ENCODE measurements around the gene ZNF821. TPM values are rescaled to one million over a fixed set of nuclear protein-coding genes. Genes with fewer than 3 reads are reported as not detected.

Gene ZNF821
- total RNA-seq, 1 experiment from 2014 or later, result 3.4 TPM

- Mint-ChIP-seq H3K9me3 (ENCODE audit: unreplicated experiment) (no peaks in the 10 kb centered on the region), H3K36me3 (ENCODE audit: insufficient read depth, unreplicated experiment) (peaks cover 25% of the 10 kb centered on the region), H3K27me3 (ENCODE audit: insufficient read depth, unreplicated experiment) (no peaks in the 10 kb centered on the region), H3K4me1 (ENCODE audit: insufficient read depth, unreplicated experiment) (no peaks in the 10 kb centered on the region), H3K4me3 (ENCODE audit: unreplicated experiment) (no peak overlapping the region), H3K27ac (ENCODE audit: low read depth, unreplicated experiment) (no peak overlapping the region)
- ChIA-PET POLR2A (interaction anchor here (2.8 kb wide), 1 partner anchor 10 kb away, joined by 11 read pairs; the partner anchor contains the start of gene ATXN1L), CTCF (interaction anchor here (1.1 to 1.5 kb wide), 3 partner anchors 8 to 26 kb away, joined by 3 to 4 read pairs (median 4); no protein-coding TSS in a partner anchor)
- intact Hi-C loops (cut with micrococcal nuclease), result no loop called here
- DNase-seq (ENCODE audit: unreplicated experiment), result no peak
- TF ChIP-seq CTCF (IDR thresholded peaks at IDR 0.05; ENCODE audit: unreplicated experiment), result no peak
- BruUV-seq (replicated peaks), result no TSS peak
These were observed 27.9 kb downstream of the ZNF821 start for GRCh38 chr16:71855937-71856662.

GRCh38 chr16:71854369-71854948, 29.5 kb downstream of the ZNF821 start:
- Mint-ChIP-seq H3K27ac (ENCODE audit: low read depth, unreplicated experiment) (no peak overlapping the region), H3K9me3 (ENCODE audit: unreplicated experiment) (no peaks in the 10 kb centered on the region), H3K36me3 (ENCODE audit: insufficient read depth, unreplicated experiment) (peaks cover 36% of the 10 kb centered on the region), H3K27me3 (ENCODE audit: insufficient read depth, unreplicated experiment) (no peaks in the 10 kb centered on the region), H3K4me1 (ENCODE audit: insufficient read depth, unreplicated experiment) (no peaks in the 10 kb centered on the region), H3K4me3 (ENCODE audit: unreplicated experiment) (no peak overlapping the region)
- no TSS peak for BruUV-seq (replicated peaks)
- POLR2A ChIA-PET, result interaction anchor here (2.8 kb wide), 1 partner anchor 9 kb away, joined by 11 read pairs; the partner anchor contains the start of gene ATXN1L
- DNase-seq (ENCODE audit: unreplicated experiment), result no peak
- intact Hi-C loops (cut with micrococcal nuclease), result no loop called here
- CTCF ChIA-PET, result interaction anchor here (1.1 kb wide), 1 partner anchor 10 kb away, joined by 4 read pairs; no protein-coding TSS in a partner anchor
- no peak for TF ChIP-seq CTCF (IDR thresholded peaks at IDR 0.05; ENCODE audit: unreplicated experiment)

DNA sequence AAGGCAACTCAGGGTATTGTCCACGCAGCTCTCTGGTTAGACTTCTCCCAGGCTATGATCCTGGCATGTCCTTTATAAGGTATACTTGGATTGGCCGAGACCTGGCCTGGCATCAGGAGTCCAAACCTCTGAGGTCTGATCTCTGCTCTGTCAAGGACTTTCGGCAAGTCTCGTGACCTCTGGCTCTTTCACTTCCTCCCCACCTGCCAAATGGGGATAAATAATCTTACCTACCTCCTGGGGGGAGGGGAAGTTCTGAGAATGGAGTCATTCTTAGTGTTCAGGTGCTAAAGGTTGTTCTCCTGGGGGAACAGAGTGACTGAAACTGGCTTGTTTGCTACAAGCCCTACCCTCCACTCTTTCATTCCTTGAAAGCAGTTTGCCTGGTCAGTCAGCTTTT, 30.6 kb downstream of the ZNF821 start:
- Mint-ChIP-seq H3K4me1 (ENCODE audit: insufficient read depth, unreplicated experiment) (peaks cover 4% of the 10 kb centered on the region), H3K36me3 (ENCODE audit: insufficient read depth, unreplicated experiment) (peaks cover 46% of the 10 kb centered on the region), H3K27me3 (ENCODE audit: insufficient read depth, unreplicated experiment) (no peaks in the 10 kb centered on the region), H3K4me3 (ENCODE audit: unreplicated experiment) (no peak overlapping the region), H3K27ac (ENCODE audit: low read depth, unreplicated experiment) (no peak overlapping the region), H3K9me3 (ENCODE audit: unreplicated experiment) (no peaks in the 10 kb centered on the region)
- POLR2A ChIA-PET, result no interaction called here
- intact Hi-C loops (cut with micrococcal nuclease), result no loop called here
- no peak for DNase-seq (ENCODE audit: unreplicated experiment)
- CTCF ChIA-PET, result interaction anchor here (0.5 to 1.8 kb wide), 3 partner anchors 18 to 214 kb away, joined by 3 to 9 read pairs (median 3); no protein-coding TSS in a partner anchor
- TF ChIP-seq CTCF (IDR thresholded peaks at IDR 0.05; ENCODE audit: unreplicated experiment), result no peak
- BruUV-seq (replicated peaks), result no TSS peak

DNA sequence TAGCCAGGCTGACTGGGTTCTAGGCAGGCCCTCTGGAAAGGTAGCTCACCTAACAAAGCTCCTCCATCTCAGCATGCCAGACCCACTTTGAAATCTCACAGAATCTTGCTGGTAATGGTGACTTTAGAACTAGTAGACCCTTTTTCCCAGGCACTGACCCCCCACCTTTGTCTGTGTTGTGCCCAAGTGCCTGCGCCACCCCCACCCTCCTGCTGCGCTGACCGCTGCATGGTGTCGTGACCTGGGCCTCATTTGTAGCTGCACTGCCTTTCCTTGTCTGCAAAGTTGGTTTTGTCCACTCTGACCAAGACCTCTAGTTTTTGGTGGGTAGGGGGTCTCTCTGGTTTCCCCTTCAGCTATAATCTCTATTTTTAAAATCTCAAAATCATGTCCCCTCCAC, 31.4 kb downstream of the ZNF821 start:
- CTCF ChIA-PET, result interaction anchor here (0.6 to 1.8 kb wide), 2 partner anchors 19 to 31 kb away, joined by 3 to 9 read pairs; no protein-coding TSS in a partner anchor

More for the DNA sequence above, 31.4 kb downstream of the ZNF821 start:
- Mint-ChIP-seq H3K36me3 (ENCODE audit: insufficient read depth, unreplicated experiment) (peaks cover 51% of the 10 kb centered on the region), H3K27me3 (ENCODE audit: insufficient read depth, unreplicated experiment) (no peaks in the 10 kb centered on the region), H3K27ac (ENCODE audit: low read depth, unreplicated experiment) (no peak overlapping the region), H3K4me1 (ENCODE audit: insufficient read depth, unreplicated experiment) (peaks cover 10% of the 10 kb centered on the region), H3K4me3 (ENCODE audit: unreplicated experiment) (no peak overlapping the region), H3K9me3 (ENCODE audit: unreplicated experiment) (no peaks in the 10 kb centered on the region)
- DNase-seq (ENCODE audit: unreplicated experiment), result no peak
- intact Hi-C loops (cut with micrococcal nuclease), result no loop called here
- POLR2A ChIA-PET, result no interaction called here
- BruUV-seq (replicated peaks), result no TSS peak
- no peak for TF ChIP-seq CTCF (IDR thresholded peaks at IDR 0.05; ENCODE audit: unreplicated experiment)
